Natural killer cell (primary cell): ENCODE data around the gene FBLN1. TPM values are rescaled to one million over a fixed set of nuclear protein-coding genes. Genes with fewer than 3 reads are reported as not detected.

Source experiments
- ATAC-seq, 3 donors: fragments of 150-1000 bp in 2 of 3; fragments of 200-7000 bp in 1 of 3; cut with Tn5 transposase; 1 replicate in 1 of 3; 2 replicates in 2 of 3; pipeline ENCODE4 v1.10.0; 2021; ENCODE audit warnings: mild to moderate bottlenecking in 2 of 3, moderate library complexity in 2 of 3
- DNase-seq, 2 donors: peaks; one replicate each; pipeline versions ENCODE4 v3.0.0 to v3.0.0-alpha.2; 2013 to 2021; ENCODE audit warnings: mixed read lengths in 1 of 2
- H3K27ac ChIP-seq: one replicate; pipeline ENCODE4 v1.5.1; 2013; ENCODE audit warnings: mild to moderate bottlenecking, low read length
- H3K27me3 ChIP-seq: one replicate; pipeline ENCODE4 v1.6.1; 2013; ENCODE audit warnings: low read length; ENCODE audit not compliant: control insufficient read depth, insufficient read depth
- H3K36me3 ChIP-seq: one replicate; pipeline ENCODE4 v1.6.1; 2013; ENCODE audit warnings: low read length; ENCODE audit not compliant: control insufficient read depth, insufficient read depth
- H3K4me1 ChIP-seq: one replicate; pipeline ENCODE4 v1.6.1; 2013; ENCODE audit warnings: low read length; ENCODE audit not compliant: control insufficient read depth, insufficient read depth
- H3K4me3 ChIP-seq: one replicate; pipeline ENCODE4 v1.5.1; 2013; ENCODE audit warnings: low read length
- H3K9me3 ChIP-seq: one replicate; pipeline ENCODE4 v1.6.1; 2013; ENCODE audit warnings: low read length; ENCODE audit not compliant: control insufficient read depth, insufficient read depth
- H3K27ac Mint-ChIP-seq, 2 donors: one replicate each; pipeline ENCODE4 v1.8.0; 2022; ENCODE audit warnings: mild to moderate bottlenecking in 2 of 2, mixed read lengths in 2 of 2, moderate library complexity in 1 of 2
- H3K27me3 Mint-ChIP-seq, 2 donors: one replicate each; pipeline ENCODE4 v1.8.0; 2022; ENCODE audit warnings: low read depth in 2 of 2, mixed read lengths in 2 of 2
- H3K36me3 Mint-ChIP-seq: one replicate; pipeline ENCODE4 v1.8.0; 2022; ENCODE audit warnings: mixed read lengths
- H3K4me1 Mint-ChIP-seq, 2 donors: one replicate each; pipeline ENCODE4 v1.8.0; 2022; ENCODE audit warnings: mixed read lengths in 2 of 2
- H3K4me3 Mint-ChIP-seq: one replicate; pipeline ENCODE4 v1.8.0; 2022; ENCODE audit warnings: mild to moderate bottlenecking, moderate library complexity, mixed read lengths
- H3K9me3 Mint-ChIP-seq, 2 donors: one replicate each; pipeline ENCODE4 v1.8.0; 2022; ENCODE audit warnings: mixed read lengths in 2 of 2
- CTCF ChIP-seq: fragments of 200-600 bp; IDR thresholded peaks from one replicate; pipeline ENCODE4 v1.8.0; 2022; ENCODE audit warnings: antibody characterized with exemption
- WGBS: methylation state at CpG from one replicate; pipeline ENCODE4 v1.1.7; 2013; ENCODE audit warnings: missing lambda C conversion rate; ENCODE audit not compliant: insufficient coverage; 5-methylcytosine and 5-hydroxymethylcytosine counted together
- intact Hi-C: fragments of 100-400 bp; cut with micrococcal nuclease; formaldehyde crosslinking; loops from one replicate; pipeline ENCODE4 v1.14.2; 2022
- total RNA-seq, 4 donors: library from RNA; stranded (reverse); fragments of 120-200 nt in 1 of 4; gene quantifications; one replicate each; pipeline versions ENCODE4 v1.2.3 to v1.2.4, GENCODE V29; 2013 to 2022

The FBLN1 gene
- total RNA-seq, 3 donors from 2014 or later (not counting 1 experiment from before 2014, with no cell fraction given) = 0.58 TPM; not detected in 2

GRCh38 chr22:45585437-45585755, 82.7 kb downstream of the FBLN1 start:
- Histone ChIP-seq H3K4me3 (no peak overlapping the region), H3K4me1 (peaks cover 32% of the 10 kb centered on the region), H3K27me3 (no peaks in the 10 kb centered on the region), H3K27ac (no peak overlapping the region), H3K9me3 (peaks cover 15% of the 10 kb centered on the region), H3K36me3 (no peaks in the 10 kb centered on the region)
- TF ChIP-seq CTCF = no peak
- DNase-seq (no peak), ATAC-seq (no peak)
- WGBS = 78% methylated on average over 13 of the region's 13 CpGs
- Mint-ChIP-seq H3K36me3 (no peaks in the 10 kb centered on the region), H3K4me1 (peaks cover 7 to 15% of the 10 kb centered on the region in 2 donors), H3K27ac (no peak overlapping the region), H3K4me3 (no peak overlapping the region), H3K27me3 (peaks cover 4 to 7% of the 10 kb centered on the region in 2 donors), H3K9me3 (no peaks in the 10 kb centered on the region)
- intact Hi-C loops = no loop called here

- TF ChIP-seq CTCF = no peak
- H3K4me1 Mint-ChIP-seq = peaks cover 7 to 13% of the 10 kb centered on the region in 2 donors
- H3K4me3 ChIP-seq = no peak overlapping the region
- ATAC-seq (no peak), DNase-seq (no peak)
- no peaks in the 10 kb centered on the region for H3K36me3 Mint-ChIP-seq
- H3K36me3 ChIP-seq = no peaks in the 10 kb centered on the region
- peaks cover 4 to 7% of the 10 kb centered on the region in 2 donors for H3K27me3 Mint-ChIP-seq
- H3K27ac Mint-ChIP-seq = no peak overlapping the region
- intact Hi-C loops = no loop called here
- no peak overlapping the region for H3K4me3 Mint-ChIP-seq
- peaks cover 15% of the 10 kb centered on the region for H3K9me3 ChIP-seq
- H3K9me3 Mint-ChIP-seq = no peaks in the 10 kb centered on the region
- H3K27me3 ChIP-seq = no peaks in the 10 kb centered on the region
- no peak overlapping the region for H3K27ac ChIP-seq
- WGBS = 94% methylated on average over 19 of the region's 19 CpGs
- H3K4me1 ChIP-seq = peaks cover 30% of the 10 kb centered on the region
These were observed 83.4 kb downstream of the FBLN1 start for GRCh38 chr22:45585946-45586540.

- intact Hi-C loops = no loop called here
- Histone ChIP-seq H3K27me3 (no peaks in the 10 kb centered on the region), H3K36me3 (no peaks in the 10 kb centered on the region), H3K9me3 (peaks cover 15% of the 10 kb centered on the region), H3K4me3 (no peak overlapping the region), H3K4me1 (peaks cover 24% of the 10 kb centered on the region), H3K27ac (no peak overlapping the region)
- Mint-ChIP-seq H3K4me1 (peaks cover 7% of the 10 kb centered on the region in 2 donors), H3K27me3 (peaks cover 4 to 7% of the 10 kb centered on the region in 2 donors), H3K9me3 (no peaks in the 10 kb centered on the region), H3K27ac (no peak overlapping the region), H3K4me3 (no peak overlapping the region), H3K36me3 (no peaks in the 10 kb centered on the region)
- no peak for DNase-seq
- WGBS = 87% methylated on average over 22 of the region's 31 CpGs
- ATAC-seq = no peak
- TF ChIP-seq CTCF = no peak
These were observed 84.1 kb downstream of the FBLN1 start for GRCh38 chr22:45586651-45587405.
